GM18502 (cell line): ENCODE data around the gene OR2D3.
"Not testable (repeated sequence)": the region's sequence is repeated elsewhere in the genome, so short reads cannot be mapped to it uniquely, and the experiment has no call there.

ENCODE experiments used
- ATAC-seq: cut with Tn5 transposase; IDR thresholded peaks from one replicate; pipeline ENCODE4 v1.9.1; 2021; ENCODE audit warnings: mild to moderate bottlenecking; ENCODE audit not compliant: unreplicated experiment, poor library complexity

Gene OR2D3

DNA sequence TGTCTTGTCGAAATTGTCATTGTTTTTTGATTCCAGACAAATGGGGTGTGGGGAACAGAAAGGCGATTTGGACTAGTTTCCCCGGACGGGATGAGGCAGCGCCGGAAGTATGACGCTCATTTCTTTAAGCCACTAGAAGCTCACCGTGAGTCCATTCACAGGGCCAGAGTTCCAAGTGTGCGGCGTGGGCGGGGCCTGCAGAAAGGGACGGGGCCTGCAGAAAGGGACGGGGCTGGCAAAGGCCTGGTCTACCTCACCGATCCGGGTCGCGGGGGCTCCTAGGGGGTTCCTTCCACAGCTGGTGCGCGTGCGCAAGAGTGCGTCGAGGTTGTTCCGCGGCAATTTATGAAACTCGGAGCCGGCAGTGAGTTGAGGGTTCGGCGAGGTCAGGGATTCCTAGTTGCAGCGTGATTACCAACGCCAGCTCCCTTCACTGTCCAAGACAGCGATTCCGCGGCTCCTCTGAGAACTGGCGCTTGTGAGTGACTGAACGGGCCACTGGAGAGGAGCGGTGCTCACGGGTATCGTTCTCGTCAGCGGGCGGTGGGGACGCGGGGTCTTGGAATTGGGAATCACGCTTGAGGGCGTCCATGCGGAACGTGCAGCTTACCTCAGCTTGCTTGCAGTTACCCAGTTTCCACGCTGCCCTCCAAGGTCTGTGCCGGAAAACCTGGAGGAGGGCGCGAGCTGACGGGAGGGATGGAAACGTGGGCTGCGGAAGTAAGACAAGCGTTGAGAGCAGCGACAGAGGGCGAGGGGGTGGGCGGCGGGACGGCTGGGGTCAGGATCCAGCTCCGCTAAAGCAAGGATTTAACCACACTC, 5.6 kb downstream of the OR2D3 start, which contains the start of gene ZNF215:
Gene ZNF215, plus strand, starts transcription at position 219 of the 822 bp plus-strand sequence. CDS start 5,847 bp downstream, outside the sequence.
- ATAC-seq = peak; percentile 76

DNA sequence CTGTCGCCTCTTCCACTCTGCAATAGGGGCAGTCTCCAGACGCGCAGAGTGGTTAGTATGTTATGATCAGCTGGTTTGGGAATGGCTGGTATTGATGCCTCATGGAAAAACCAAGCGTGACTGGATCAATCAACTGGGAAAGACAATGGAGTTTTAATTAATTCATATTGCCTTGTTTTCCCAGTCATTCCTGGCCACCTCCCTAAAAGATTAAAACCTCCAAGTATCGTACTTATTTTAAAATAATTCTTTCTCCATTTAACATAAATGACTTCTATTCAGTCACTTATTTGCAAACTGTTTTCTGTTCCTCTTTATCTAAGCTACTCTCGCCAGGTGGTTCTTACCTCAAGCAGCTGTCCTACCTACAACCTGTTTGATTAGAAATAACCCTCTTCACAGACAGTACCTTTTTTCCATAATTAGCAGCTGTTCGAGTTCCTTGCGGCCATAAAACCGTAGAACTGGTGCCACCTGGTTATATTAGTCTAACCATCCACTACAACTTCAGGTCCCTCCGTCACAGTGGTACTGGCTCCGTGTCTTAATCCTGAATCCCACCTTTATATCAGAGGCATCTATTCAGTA, 6.3 kb downstream of the OR2D3 start:
- peak; percentile 58 for ATAC-seq

DNA sequence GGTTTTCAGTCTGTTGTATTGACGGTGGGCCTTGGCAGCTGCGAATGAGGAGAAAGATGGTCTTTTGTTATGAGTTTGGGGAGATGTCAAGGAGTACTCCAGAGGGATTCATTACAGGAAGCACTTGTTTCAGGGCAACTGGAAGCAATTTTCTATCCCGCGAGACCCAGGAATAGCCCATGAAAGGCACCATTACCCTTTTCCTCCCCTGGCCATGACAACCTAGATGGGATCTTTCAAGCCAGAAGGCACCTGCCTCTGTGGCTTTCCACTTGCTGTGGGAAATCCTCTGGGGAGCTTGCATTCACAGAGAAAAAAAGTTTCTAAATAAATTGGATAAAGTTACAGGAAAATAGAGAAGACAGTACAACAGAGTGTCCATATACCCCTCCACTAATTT, 8.1 kb downstream of the OR2D3 start:
- no peak for ATAC-seq

DNA sequence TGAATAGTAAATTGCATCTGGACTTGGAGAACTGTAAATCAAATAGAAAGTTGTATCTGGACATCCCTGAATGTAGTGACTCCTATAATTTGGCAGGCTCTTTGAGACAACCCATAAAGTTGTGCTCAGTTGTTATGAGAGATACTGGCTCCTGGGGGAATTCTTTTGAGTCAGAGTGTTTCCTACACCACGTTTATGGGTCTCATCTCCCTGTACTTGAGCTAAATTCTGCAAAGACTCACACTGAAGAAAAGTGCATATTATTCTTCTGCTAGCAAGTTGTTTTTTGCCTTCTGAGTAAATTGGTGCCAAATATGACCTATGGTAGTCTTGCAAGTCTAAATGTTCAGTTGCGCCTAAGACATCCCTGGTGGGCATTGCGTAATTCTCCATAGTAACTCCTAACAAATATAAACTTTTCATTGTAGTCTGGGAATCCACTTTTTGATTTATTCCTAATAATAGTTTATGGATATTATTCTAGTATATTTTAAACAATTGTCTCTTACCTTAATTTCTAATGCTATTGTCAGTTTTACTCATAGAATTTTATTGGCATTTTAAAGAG, 10.4 kb downstream of the OR2D3 start:
- no peak for ATAC-seq

DNA sequence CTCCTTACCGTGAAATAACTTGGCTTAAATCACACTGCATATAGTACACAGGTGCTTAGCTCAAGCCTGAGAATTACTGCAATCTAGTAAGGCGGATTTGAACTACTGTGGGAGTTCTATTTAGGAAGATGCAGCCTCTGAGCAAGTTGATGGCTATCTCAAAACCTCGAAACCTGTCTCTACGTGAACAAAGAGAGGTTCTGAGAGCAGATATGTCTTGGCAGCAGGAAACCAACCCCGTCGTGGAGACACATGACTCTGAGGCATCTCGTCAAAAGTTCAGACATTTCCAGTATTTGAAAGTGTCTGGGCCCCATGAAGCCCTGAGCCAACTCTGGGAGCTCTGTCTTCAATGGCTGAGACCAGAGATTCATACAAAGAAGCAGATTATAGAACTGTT, 11.3 kb downstream of the OR2D3 start:
- ATAC-seq = no peak

DNA sequence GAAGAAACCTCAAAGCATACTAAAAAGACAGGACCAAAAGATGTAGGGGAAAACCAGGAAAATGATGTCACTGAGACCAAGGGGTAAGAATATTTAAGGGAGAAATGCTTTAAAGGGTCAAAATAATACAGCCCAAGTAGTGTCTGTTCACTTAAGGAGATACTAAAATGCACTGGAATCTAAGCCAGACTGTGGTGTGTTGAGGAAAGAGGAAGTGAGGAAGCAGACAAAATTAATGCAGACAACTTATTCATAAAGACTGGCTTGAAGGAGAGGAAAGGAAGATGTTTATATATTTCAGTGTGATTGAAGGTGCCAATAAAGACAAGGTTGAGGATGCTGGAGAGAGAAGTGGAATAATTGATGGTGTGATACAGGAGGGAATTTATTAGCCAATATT, 21.2 kb downstream of the OR2D3 start:
- no peak for ATAC-seq

DNA sequence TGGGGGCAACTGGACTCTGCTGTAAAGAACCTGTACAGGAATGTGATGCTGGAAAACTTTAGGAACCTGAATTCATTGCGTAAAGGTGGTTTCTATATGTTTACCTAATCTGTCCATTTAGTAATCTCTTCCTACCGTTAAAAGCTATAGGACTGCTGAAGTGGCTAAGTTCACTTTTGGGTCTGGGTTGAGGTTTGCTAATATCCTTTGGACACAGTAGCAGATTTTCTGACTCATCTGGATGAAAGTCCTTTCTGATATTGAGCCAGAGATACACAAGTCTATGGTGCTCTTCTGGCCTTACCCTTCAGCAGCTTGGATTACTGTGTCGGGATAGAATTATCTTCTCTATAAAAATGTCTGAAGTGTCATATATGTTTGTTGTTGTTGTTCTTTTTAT, 22.3 kb downstream of the OR2D3 start:
- ATAC-seq = no peak

DNA sequence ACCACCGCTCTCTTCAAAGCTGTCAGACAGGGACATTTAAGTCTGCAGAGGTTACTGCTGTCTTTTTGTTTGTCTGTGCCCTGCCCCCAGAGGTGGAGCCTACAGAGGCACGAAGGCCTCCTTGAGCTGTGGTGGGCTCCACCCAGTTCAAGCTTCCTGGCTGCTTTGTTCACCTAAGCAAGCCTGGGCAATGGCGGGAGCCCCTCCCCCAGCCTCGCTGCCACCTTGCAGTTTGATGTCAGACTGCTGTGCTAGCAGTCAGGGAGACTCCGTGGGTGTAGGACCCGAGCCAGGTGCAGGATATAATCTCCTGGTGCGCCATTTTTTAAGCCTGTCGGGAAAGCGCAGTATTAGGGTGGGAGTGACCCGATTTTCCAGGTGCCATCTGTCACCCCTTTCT, 33.4 kb downstream of the OR2D3 start:
- ATAC-seq = not testable (repeated sequence)

DNA sequence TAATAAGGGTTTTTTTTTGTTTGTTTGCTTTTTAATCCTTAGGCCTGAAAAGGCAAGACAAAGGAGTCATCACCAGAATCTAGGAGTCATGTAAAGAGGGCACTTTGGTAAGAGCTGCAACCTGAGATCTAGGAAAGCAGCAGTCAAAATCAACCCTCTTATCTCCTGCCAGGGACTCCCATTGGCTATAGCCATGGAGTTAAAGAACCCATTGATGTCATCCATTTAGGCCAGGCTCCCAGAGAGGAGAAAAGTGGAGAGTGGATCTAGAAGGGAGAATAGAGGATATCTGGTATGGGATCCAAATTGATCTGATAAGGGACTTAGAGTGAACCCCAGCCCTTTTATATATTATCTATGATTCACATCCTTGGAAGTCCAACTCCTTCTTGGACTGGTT, 41.3 kb downstream of the OR2D3 start:
- no peak for ATAC-seq

DNA sequence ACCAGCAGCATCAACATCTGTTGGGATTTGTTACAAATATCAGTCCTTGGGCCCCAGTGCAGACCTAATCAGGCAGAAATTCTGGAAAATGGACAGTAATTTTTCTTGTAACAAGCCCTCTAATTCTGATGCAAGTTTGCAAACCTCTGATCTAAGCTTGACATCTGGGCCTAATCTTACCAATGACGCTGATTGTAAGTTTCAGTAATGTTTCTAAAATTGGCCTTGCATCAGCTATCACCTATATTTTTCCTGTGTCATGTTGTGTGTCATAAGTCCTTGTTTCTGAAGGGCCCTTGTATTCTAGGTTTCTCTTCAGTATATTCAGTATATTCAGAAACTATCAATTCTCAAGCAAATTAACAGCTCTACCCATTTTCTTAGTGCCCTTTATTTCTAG, 41.9 kb downstream of the OR2D3 start:
- peak; percentile 67 for ATAC-seq

DNA sequence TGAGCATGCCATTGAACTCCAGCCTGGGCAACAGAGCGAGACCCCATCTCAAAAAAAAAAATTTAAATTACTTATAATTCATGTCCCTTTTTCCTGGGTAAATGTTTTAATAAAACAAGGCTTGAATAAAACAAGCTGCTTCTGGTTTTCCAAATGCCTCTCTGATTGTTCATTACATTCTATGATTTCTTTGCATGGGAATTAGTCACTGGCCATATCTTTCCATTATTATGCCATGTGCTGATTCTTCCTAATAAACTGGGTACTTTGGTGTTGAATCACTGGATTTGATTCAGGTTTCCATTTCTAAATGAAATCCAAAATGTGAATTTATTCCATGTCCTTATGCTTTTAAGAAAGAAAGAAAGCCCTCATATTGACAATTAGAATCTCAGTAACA, 48.0 kb downstream of the OR2D3 start:
- no peak for ATAC-seq

DNA sequence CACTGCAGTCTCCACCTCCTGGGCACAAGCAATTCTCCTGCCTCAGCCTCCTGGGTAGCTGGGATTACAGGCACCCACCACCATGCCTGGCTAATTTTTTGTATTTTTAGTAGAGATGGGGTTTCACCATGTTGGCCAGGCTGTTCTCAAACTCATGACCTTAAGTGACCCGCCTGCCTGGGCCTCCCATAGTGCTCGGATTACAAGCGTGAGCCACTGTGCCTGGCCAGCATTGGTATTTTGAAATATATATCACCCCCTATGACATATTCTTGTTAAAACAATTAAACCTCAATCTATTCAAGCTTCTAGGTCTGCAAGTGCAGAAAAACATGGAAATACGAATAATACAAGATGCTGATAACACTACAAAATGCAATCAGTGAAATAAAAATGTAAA, 49.1 kb downstream of the OR2D3 start:
- not testable (repeated sequence) for ATAC-seq
